SKM-1 (cell line): Measurements from ENCODE around the gene KRT7.
"Not testable (repeated sequence)": the region's sequence is repeated elsewhere in the genome, so short reads cannot be mapped to it uniquely, and the experiment has no call there.

Source experiments
- DNase-seq: peaks from one replicate; lab custom pipeline; 2025; ENCODE audit not compliant: unreplicated experiment; lab: John Stamatoyannopoulos, UW

The KRT7 gene

GRCh38 chr12:52243856-52244614, 11.0 kb downstream of the KRT7 start:
- DNase-seq = no peak

GRCh38 chr12:52244615-52244994, 11.6 kb downstream of the KRT7 start:
- no peak for DNase-seq

GRCh38 chr12:52245259-52245961, 12.4 kb downstream of the KRT7 start:
- DNase-seq = no peak

GRCh38 chr12:52245962-52246569, 13.0 kb downstream of the KRT7 start:
- DNase-seq = no peak

GRCh38 chr12:52246720-52247621, 13.9 kb downstream of the KRT7 start:
- no peak for DNase-seq

GRCh38 chr12:52247622-52248540, 14.8 kb downstream of the KRT7 start:
- no peak for DNase-seq

- DNase-seq = no peak
Observed at GRCh38 chr12:52248541-52249461, 15.8 kb downstream of the KRT7 start.

GRCh38 chr12:52249511-52250047, 16.5 kb downstream of the KRT7 start:
- no peak for DNase-seq

GRCh38 chr12:52250048-52250990, 17.3 kb downstream of the KRT7 start:
- no peak for DNase-seq

- DNase-seq = no peak
Observed at GRCh38 chr12:52251367-52252051, 18.5 kb downstream of the KRT7 start.

- DNase-seq = not testable (repeated sequence)
Observed at GRCh38 chr12:52252175-52252615, 19.2 kb downstream of the KRT7 start.

- no peak for DNase-seq
Observed at GRCh38 chr12:52252728-52253343, 19.8 kb downstream of the KRT7 start.

- DNase-seq = no peak
Observed at GRCh38 chr12:52253391-52254179, 20.5 kb downstream of the KRT7 start.

GRCh38 chr12:52254180-52254964, 21.3 kb downstream of the KRT7 start:
- DNase-seq = no peak
